HG03039 (cell line): ENCODE results near the gene TOM1.

Experiments
- ATAC-seq: cut with Tn5 transposase; IDR thresholded peaks from one replicate; pipeline ENCODE4 v1.9.1; 2021; ENCODE audit warnings: mild to moderate bottlenecking, moderate library complexity; ENCODE audit not compliant: unreplicated experiment

The TOM1 gene

DNA sequence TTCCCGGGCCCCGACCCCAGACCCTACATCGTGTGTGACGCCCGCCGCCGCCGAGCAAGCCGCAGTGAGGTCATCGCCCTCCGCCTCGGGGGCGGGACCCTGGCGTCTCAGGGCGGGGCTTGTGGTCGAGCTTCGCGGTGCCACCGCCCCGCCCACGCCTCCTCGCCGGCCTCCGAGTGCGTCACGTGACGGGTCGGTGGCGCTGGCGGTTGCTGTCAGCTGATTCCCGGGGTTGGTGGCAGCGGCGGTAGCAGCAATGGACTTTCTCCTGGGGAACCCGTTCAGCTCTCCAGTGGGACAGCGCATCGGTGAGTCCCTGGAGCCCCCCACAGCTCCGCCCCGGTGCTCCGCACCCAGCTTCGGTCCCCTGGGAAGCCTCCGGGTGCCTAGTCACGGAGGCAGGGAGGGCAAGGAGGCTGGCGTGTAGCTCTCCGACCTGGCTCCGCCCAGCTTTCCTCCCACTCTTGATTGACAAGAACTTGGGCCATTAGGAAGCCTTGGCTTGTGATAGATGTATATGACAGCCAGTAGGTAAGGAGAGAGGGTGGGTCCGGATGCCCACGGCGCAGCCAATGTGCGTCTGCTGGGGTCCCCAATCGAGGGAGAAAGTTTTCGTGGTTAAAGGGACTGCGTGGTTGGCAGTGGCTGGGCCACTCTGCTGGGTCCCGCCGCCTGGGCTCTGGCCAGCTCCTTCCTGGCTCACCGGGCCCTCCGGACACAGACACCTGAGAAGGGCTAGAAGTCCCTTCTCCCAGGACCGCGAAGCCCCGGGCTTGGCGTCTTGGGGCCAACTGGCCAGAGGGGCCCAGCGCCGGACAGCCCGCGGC is at the start of gene TOM1:
Gene TOM1 (plus strand): TSS at position 222 of the 827 bp plus-strand sequence. CDS start 35 bp downstream, at position 257.
- peak; percentile 92 for ATAC-seq

DNA sequence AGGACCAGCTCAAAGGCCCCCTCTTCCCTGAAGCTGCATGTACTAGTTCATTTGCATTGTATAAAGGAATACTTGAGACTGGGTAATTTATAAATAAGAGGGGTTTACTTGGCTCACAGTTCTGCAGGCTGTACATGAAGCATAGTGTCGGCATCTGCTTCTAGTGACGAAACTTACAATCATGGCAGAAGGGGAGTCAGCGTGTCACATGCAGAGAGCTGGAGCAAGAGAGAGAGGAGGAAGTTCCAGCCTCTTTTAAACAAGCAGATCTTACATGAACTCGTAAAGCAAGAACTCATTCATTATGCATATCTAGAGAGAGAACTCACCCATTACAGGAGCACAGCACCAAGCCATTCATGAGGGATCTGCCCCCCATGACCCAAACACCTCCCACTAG is 49.5 kb upstream of the TOM1 start:
- ATAC-seq: no peak

- ATAC-seq: no peak
Measured at GRCh38 chr22:35253946-35254345, 45.7 kb upstream of the TOM1 start.

- no peak for ATAC-seq
Measured at GRCh38 chr22:35257002-35257320, 42.7 kb upstream of the TOM1 start.

GRCh38 chr22:35257321-35258190 is 42.1 kb upstream of the TOM1 start, which contains the start of gene HMGXB4:
Gene HMGXB4, plus strand, starts transcription at chr22:35257493. Its CDS starts 4,898 bp downstream, at chr22:35262391.
- ATAC-seq: peak; percentile 79

GRCh38 chr22:35258191-35258988 is 41.3 kb upstream of the TOM1 start:
- no peak for ATAC-seq

- ATAC-seq: no peak
Measured at GRCh38 chr22:35264986-35265385, 34.7 kb upstream of the TOM1 start.

GRCh38 chr22:35266277-35266676 is 33.4 kb upstream of the TOM1 start:
- ATAC-seq: no peak

DNA sequence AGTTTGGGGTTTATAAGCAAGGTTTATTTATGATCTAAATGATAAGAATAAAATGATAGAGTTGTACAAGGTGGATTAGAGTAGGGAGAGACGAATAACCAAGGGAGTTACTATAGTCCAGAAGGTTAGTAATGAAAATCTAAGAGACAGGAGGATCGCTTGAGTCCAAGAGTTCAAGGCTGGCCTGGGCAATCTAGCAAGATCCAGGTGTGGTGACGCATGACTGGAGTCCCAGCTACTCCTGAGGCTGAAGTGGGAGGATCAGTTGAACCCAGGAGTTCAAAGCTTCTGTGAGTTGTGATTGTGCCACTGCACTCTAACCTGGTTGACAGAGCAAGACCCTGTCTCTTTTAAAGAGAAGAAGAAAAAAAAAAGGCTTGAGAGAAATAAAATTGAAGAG is 30.1 kb upstream of the TOM1 start:
- ATAC-seq: no peak

DNA sequence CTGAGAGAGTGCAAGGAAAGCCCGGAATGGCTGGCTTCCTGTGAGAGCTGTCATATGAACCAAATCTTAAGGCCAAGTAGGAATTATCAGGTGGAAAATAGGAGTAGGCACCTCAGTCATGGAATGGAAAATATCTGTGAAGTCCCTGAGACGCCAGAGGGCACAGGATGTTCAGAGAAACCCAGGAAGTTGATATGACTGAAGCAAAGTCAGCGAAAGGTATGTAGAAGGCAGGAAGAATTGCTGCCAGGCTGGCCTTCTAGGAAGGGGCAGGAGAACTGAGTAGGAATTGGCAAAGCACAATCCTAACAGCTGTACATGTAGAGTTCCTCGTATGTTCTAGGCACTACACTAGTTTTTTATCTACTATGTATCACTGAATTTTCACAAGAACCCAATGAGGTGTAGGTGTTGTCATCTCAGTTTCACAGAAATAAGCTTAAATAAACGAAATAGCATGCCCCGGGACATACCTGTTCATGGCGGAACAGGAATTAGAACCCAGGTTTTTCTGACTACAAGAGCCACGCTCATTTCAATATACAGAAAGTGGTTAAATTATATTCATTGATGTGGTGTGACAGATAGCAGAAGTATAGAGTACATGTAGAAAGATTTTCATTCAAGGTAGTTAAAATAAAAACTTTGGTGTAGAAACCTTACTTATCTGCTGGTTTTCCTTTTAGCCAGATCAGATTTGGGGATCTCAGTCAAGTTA is 25.4 kb upstream of the TOM1 start:
- ATAC-seq: no peak

DNA sequence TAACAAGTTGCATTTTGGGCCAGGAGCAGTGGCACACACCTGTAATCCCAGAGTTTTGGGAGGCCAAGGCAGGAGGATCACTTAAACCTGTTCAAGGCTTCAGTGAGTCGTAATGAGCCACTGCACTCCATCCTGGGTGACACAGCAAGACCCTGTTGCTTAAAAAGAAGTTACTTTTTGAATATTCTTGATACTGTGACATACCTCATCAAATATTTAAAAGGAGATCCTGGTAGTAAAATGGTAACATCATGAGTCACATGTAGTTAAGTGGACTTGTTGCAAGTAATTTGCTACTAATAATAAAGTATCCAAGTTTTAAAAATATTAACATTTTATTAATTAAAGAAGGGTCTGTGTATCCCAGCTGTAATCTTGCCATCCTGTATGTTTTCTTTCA is 24.1 kb upstream of the TOM1 start:
- no peak for ATAC-seq

GRCh38 chr22:35276019-35276418 is 23.7 kb upstream of the TOM1 start:
- no peak for ATAC-seq

- ATAC-seq: no peak
Measured at GRCh38 chr22:35288116-35288515, 11.6 kb upstream of the TOM1 start.

- ATAC-seq: no peak
Measured at GRCh38 chr22:35292786-35293185, 6.9 kb upstream of the TOM1 start.

DNA sequence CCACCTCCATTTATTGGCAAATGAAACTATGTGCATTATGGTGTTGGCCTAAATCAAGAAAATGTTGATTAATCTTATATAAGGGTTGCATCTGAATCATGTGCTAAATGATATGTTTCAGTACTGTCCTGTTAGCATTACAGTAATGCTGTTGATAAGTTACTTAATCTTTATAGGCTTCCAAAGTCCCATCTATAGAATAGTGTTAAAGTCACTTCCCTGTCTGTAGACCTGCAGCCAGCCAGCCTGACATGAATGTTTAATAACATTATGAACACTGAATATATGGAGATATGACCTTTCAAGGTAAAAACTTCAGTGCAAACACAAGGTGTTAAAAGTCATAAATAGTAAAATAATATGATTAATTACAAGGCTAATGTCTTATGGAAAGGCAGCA is 3.6 kb upstream of the TOM1 start:
- no peak for ATAC-seq

DNA sequence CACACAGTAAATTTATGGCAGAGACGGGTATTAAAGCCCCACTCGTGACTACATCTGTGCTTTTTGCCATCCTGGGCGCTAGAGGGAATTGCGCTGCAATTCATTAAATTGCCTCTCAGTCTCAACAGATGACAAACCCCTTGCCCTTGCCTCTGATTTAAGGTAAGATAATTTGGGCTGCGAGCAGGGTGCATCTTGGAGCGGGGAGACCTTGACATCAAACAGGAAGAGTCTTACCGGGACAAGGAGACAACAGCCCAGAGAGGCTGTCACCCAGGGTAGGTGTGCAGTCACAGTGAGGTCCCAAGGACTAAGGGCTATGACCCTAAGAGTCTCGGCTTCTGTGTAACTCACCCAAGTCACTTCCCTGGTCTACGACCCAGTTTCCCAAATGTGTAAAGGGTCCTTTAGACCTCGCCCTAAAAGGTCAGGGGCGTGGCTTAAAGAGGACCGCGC is 449 bp upstream of the TOM1 start:
- ATAC-seq: no peak

DNA sequence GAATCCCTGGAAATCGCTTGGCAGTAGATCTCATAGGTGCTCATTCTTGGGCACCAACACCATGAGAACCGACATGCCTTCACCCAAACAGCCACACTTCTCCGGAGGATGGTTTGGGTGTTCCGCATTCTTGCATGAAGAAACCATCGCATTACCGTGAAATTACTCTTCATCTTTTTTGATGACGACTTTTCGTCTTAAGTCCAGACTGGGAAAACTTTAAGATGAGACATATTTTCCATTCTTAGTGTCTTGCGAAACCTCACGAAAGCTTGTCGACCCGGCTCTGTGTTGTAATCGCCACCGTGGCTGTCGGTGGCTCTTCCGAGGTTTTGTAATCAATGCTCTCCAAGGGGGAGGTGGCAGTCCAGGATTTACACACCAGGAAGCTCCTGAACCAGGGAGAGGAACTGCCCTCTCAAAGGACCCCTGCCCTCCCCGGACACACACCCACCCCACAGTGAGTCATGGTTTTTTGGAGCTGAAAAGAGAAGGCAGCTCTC is 1.7 kb downstream of the TOM1 start:
- ATAC-seq: no peak

DNA sequence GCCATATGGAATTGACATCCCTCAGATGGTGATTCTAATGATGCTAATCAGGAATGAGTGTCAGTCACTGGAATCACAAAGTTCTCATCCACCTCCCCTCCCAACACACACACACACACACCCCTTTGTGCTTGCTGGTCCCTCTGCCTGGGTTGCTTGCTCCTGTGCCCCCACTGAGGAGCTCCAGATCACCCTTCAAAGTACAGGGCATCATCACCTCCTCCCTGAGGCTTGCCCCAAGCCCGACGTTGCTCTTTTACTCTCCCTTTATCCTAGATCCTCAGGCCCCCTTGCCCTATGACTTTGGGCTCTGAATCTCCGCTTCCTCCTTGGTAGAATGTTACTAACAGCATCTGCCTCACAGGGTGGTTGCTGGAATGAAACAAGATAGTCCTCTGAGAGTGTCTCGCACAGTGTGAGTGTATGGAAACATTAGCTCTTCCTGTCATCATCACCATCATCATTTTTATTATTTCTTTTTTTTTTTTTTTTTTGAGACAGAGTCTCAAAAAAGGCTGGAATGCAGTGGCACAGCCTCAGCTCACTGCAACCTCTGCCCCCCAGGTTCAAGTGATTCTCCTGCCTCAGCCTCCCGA is 3.4 kb downstream of the TOM1 start:
- ATAC-seq: no peak

- no peak for ATAC-seq
Measured at GRCh38 chr22:35305525-35306070, 5.9 kb downstream of the TOM1 start.
